HG03103 (cell line): ENCODE measurements around the gene TBL1XR1.

ENCODE experiments used
- ATAC-seq: cut with Tn5 transposase; IDR thresholded peaks from one replicate; pipeline ENCODE4 v1.9.1; 2021; ENCODE audit warnings: low read depth; ENCODE audit not compliant: unreplicated experiment

The TBL1XR1 gene

GRCh38 chr3:176977331-176977730, 220.0 kb downstream of the TBL1XR1 start:
- no peak for ATAC-seq

- ATAC-seq, result no peak
These were observed 220.7 kb downstream of the TBL1XR1 start for GRCh38 chr3:176976586-176976985.

- no peak for ATAC-seq
These were observed 223.0 kb downstream of the TBL1XR1 start for GRCh38 chr3:176974279-176974678.

DNA sequence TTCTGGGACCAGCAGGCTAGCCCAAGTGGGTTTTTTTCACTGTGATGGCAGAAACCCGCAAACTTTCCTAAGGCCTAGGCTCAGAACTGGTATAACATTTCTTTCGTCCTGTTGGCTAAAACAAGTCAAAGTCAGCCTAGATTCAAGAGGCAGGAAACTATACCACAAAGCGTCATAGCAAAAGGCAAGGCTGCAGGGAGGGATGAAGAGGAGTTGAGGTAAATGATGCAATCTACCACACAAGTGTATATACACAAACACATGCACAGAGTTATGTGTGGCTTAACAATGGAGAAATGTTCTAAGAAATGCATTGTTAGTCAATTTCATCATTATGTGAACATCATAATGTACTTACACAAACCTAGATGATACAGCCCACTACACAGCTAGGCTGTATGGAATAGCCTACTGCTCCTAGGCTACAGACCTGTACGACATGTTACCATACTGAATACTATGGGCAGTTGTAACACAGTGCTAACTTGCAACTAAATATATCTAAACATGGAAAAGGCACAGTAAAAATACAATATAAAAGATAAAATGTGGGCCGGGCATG, 225.6 kb downstream of the TBL1XR1 start:
- ATAC-seq, result no peak

DNA sequence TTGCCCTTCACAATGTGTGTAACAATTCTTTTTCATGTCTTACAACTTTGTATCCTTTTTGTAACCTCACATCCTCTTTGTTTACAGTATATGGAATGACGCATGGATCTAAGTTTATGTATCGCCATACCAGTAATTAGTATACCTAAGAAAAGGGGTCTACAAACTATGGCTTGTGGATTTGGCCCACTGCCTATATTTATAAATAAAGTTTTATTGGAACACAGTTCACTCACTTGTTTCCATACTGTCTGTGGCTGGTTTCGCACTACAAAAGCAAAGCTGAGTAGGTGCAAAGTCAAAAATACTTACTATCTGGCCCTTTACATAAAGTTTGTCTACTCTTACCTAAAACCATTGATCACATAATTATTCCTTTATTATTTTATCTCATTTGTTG, 226.5 kb downstream of the TBL1XR1 start:
- no peak for ATAC-seq

DNA sequence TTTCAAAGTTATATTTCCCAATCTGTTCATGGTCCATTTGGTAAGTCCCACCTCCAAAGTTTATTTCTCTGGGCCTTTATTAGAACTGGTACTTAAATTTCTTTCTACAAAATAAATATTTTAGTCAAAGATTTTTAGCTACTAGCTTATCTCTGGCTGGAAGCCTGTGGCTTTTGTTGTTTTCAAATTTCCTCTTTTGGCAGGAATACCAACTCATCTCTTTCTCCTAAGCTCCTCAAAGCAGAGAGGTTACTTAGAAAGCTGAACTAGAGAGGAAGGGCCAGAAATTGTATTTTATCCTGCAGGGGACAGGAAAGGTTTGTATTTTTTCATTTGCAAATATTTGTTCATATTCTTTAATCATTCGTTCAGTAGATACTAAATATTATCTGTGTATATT, 227.8 kb downstream of the TBL1XR1 start:
- ATAC-seq, result no peak
